ENCODE data around the gene SLC2A1. TPM values are rescaled to one million over a fixed set of nuclear protein-coding genes. Genes with fewer than 3 reads are reported as not detected.

SLC2A1 gene
- total RNA-seq, 1 experiment from 2014 or later: 327 TPM

GRCh38 chr1:42938645-42939615 is 19.7 kb downstream of the SLC2A1 start:
- Histone ChIP-seq H4K20me1 (ENCODE audit: insufficient read depth) (no peaks in the 10 kb centered on the region), H3K4me1 (replicated peaks; ENCODE audit: insufficient read depth) (peaks cover 98% of the 10 kb centered on the region), H3K9me3 (ENCODE audit: insufficient read depth, low read depth) (no peaks in the 10 kb centered on the region), H3K9me2 (ENCODE audit: insufficient read depth) (no peaks in the 10 kb centered on the region), H2AFZ (no peak overlapping the region), H3K4me3 (no peak overlapping the region), H3K36me3 (ENCODE audit: low read depth) (peaks cover 25% of the 10 kb centered on the region), H3K79me2 (ENCODE audit: low read depth) (peaks cover 70% of the 10 kb centered on the region), H3K27me3 (ENCODE audit: insufficient read depth, low read depth) (no peaks in the 10 kb centered on the region), H3K4me2 (peak overlapping the region; percentile 78), H3F3A (ENCODE audit: insufficient read depth, low read depth) (peaks cover 85% of the 10 kb centered on the region), H3K27ac (peak overlapping the region; percentile 99)
- DNase-seq: no peak
- CTCF ChIA-PET: no interaction called here
- TF ChIP-seq EZH2 (IDR thresholded peaks at IDR 0.05; ENCODE audit: low read depth) (no peak), CTCF (conservative IDR thresholded peaks at IDR 0.05) (no peak)
- BruUV-seq (replicated peaks): no TSS peak
- POLR2A ChIA-PET (ENCODE audit: unreplicated experiment): interaction anchor here (0.6 kb wide), 1 partner anchor 28 kb away, joined by 7 read pairs; no protein-coding TSS in a partner anchor
- intact Hi-C loops (cut with micrococcal nuclease; ENCODE audit: unreplicated experiment): loop anchor here (5.0 kb wide), 1 partner anchor 428 kb away; the partner anchor contains the start of gene ELOVL1

GRCh38 chr1:42937836-42938644 is 20.6 kb downstream of the SLC2A1 start:
- intact Hi-C loops (cut with micrococcal nuclease; ENCODE audit: unreplicated experiment): loop anchor here (2.0 to 5.0 kb wide), 2 partner anchors 269 to 429 kb away; partner anchors contain the start of gene ELOVL1
- Histone ChIP-seq H3K9me2 (ENCODE audit: insufficient read depth) (no peaks in the 10 kb centered on the region), H3F3A (ENCODE audit: insufficient read depth, low read depth) (peaks cover 88% of the 10 kb centered on the region), H4K20me1 (ENCODE audit: insufficient read depth) (no peaks in the 10 kb centered on the region), H3K27ac (peak overlapping the region; percentile 99), H3K4me1 (replicated peaks; ENCODE audit: insufficient read depth) (peaks cover 99% of the 10 kb centered on the region), H3K4me2 (peak overlapping the region; percentile 78), H3K27me3 (ENCODE audit: insufficient read depth, low read depth) (no peaks in the 10 kb centered on the region), H3K79me2 (ENCODE audit: low read depth) (peaks cover 76% of the 10 kb centered on the region), H3K9me3 (ENCODE audit: insufficient read depth, low read depth) (no peaks in the 10 kb centered on the region), H3K4me3 (no peak overlapping the region; the same call in 1 of the 2 replicates), H2AFZ (no peak overlapping the region), H3K36me3 (ENCODE audit: low read depth) (peaks cover 25% of the 10 kb centered on the region)
- ChIA-PET CTCF (interaction anchor here (0.9 to 1.4 kb wide), 4 partner anchors 11 to 136 kb away, joined by 3 to 4 read pairs (median 3); partner anchors contain the start of gene ZNF691), POLR2A (ENCODE audit: unreplicated experiment) (interaction anchor here (0.6 to 1.0 kb wide), 4 partner anchors 13 to 268 kb away, joined by 3 to 7 read pairs (median 3); no protein-coding TSS in a partner anchor)
- DNase-seq: peak in 1 of 2 experiments; percentile 83
- BruUV-seq (replicated peaks): no TSS peak
- TF ChIP-seq EZH2 (IDR thresholded peaks at IDR 0.05; ENCODE audit: low read depth): no peak
- no peak for TF ChIP-seq CTCF (conservative IDR thresholded peaks at IDR 0.05)

All from PC-9 (cell line).